CD4-positive, alpha-beta T cell treated with Interleukin-4 for 4 hours (primary cell): ENCODE measurements around the gene HDLBP.

Experiments
- DNase-seq: peaks from one replicate; pipeline ENCODE4 v3.0.0-alpha.2; 2020

Gene HDLBP

DNA sequence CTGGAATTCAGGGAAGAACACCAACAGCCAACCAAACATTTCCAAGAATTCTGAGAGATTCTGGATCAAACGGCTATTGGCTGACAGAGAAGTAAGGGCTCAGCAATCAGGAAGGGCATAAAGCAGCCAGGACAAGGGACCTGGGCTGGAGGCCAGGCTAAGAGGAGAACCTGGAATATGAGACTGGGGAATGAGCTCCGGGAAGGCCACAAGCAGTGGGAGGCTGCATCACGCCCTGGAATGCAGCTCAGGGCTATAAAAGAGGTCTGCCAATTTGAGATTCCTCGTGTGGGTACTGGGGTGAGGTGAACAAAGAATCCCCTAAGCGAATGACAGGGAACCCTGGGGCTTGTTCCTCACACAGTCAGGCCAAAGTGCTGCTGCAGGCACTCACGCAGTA, 66.6 kb downstream of the HDLBP start:
- no peak for DNase-seq

DNA sequence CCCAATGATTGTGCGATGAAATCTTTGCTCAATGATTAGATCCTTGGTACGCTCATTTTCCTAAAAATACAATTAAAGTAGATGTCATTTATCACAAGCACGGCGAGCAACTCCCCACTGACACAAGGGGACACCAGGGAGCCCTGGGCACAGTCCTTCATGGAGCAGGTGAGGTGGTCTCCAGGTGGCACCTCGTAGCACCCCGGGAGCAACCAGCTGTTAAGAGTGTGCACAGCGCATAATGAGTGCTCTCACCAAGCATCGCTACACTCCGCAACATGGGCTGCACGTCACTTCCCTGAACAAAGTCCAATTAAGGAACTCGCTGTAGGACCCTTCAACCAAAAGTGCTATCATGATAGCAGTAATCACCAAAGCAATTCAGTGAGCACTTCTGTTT, 67.2 kb downstream of the HDLBP start:
- DNase-seq: no peak

DNA sequence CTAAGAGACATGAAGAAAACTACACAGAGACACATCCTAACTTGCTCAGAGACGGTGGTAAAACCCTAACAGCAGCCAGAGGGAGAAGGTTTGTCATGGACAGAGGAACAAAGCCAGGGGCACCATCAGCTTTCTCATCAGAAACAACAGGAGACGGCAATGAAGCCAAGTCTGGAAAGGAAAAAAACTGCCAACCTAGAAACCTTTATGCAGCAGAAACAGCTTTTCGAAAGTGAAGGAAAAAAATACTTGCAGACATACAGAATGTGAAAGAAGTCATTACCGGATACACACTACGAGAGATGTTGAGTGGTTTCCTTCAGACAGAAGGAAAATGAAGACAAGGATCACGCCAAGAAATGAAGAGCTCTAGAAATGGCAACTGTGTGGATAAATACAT, 71.1 kb downstream of the HDLBP start:
- no peak for DNase-seq

GRCh38 chr2:241242306-241242705, 73.2 kb downstream of the HDLBP start:
- DNase-seq: no peak

DNA sequence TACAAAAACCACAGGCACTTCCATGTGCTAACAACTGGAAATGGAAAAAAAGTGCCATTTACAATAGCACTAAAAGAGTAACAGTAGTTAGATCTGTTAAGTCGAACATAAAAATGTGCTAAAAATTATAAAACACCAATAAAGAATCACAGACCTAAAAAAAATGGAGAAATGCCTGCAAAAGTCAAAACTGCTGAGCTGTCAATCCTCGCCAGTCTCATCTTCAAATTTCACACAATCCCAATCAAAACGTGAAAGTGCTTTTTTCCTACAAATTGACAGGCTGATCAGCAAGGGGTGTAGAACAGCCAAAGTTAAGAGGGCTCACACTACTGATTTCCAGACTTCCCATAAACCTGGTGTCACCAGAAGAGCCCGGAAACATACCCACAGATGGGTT, 73.8 kb downstream of the HDLBP start:
- DNase-seq: no peak

GRCh38 chr2:241240320-241241004, 75.0 kb downstream of the HDLBP start:
- no peak for DNase-seq

DNA sequence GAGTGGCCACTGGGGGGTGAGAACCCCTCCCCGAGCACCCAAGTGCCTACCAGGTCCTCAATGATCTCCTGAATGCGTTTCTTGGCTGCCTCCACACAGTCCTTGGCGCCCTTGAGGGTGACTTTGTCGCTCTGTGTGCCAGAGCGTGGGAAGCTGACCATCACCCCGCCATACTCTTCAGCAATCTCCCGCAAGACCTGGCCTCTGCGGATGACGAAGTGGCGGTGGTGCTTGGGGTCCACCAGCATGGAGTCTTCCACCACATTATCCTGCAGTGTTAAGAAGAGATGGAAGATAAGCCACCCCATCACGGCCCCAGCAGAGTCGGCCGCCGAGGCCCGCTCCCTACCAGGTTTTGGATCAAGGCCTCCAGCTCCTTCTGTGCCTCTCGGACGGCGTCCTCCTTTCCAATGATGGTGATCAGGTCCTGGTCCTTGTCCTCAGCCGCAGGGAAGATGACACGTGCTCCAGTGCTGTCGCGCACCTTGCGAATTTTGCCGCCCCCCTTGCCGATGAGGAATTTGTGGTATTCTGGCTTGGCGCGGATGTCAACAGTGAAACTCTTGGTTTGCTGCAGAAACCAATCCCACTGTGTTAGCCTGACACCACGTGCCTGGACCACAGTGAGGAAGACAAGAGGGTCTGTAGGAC, 75.8 kb downstream of the HDLBP start:
- DNase-seq: no peak

- no peak for DNase-seq
These were observed 76.7 kb downstream of the HDLBP start for GRCh38 chr2:241238693-241239198.

- no peak for DNase-seq
These were observed 77.5 kb downstream of the HDLBP start for GRCh38 chr2:241237949-241238371.

GRCh38 chr2:241237047-241237446, 78.4 kb downstream of the HDLBP start:
- no peak for DNase-seq

GRCh38 chr2:241235859-241236593, 79.4 kb downstream of the HDLBP start:
- DNase-seq: no peak

GRCh38 chr2:241234962-241235740, 80.3 kb downstream of the HDLBP start:
- DNase-seq: no peak

DNA sequence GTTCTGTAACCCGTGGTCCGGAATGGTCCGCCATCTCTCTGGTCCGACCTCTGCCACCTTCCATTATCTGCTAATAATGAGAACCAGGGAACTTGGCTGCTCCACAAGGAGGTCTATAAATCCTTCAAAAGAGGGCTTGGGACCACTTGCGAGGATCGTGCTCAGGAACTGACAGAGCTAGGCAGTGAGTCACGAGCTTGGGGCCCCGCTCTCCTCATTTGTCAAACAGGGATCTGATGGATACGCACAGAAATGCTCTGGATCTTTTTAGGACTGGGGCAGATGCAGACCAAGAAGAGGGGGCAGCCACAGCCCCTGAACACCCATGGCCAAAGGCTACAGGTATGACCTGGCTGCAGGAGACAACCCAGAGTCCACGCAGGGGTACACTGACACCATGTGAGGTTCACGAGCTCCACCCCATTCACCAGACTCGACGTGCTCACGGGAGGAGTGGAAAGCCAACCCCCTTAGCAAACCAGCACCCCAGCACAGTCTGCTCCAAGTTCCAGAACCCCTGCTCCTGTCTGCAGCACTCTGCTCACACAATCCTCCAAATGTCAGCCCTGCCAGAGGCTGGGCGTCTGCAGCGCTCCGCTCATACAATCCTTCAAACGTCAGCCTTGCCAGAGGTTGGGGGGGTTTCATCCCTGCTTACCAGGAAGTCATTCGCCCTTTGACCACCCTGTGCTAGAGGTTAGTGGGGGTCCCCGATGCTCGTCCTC, 81.2 kb downstream of the HDLBP start:
- no peak for DNase-seq

DNA sequence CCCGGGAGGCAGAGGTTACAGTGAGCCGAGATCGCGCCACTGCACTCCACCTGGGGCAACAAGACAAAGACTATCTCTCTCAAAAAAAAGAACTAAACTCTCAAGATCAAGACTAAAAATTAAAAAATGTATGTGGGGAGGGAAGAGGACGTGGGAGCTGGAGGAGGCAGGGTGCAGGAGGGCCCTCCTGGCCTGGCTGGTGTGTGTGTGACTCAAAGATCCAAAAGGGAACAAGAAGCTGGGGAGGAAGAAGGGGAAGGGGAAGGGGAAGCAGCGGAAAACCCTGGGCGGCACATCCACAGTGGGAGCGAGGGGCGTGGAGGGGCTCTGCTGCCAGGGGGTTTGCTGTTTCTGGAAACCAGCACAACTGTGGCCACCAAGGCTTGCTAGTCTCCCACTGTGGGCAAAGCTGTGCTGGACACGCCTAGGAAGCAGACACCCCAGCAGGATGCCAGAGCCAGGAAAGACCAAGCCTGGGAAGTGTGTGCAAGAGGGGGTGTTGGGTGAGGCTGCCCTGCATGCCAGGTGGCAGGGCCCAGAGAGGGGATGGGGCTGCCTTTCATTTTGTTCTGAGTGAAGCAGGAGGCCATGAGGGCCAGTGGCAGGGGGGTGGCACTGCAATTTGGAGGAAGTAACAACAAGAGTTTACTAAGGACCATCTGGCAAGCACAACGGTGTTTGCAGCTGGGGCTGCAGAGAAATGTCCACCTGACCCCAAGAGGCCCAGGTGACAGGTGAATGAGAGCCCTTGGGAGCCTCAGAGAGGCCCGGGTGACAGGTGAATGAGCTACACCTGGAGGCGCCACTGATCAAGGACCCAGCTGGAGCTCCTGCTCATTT, 82.5 kb downstream of the HDLBP start:
- no peak for DNase-seq

DNA sequence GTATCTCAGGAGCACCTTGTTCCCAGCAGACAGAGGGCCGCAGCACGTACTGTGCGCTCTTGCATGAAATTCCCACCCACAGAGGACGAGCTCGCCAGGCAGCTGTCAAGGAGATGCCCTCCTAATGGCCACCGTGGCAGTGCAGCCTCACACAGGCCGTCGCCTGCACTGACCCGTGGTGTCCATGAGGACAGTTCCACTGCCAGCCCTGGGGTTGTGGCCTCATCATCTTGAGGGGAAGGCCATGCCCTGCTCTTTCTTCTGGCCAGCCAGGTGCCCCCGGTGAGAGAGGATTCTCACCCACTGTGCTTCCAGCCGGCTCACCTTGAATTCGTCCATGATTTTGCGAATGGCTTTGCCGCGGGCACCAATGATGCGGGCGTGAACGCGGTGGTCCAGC, 85.0 kb downstream of the HDLBP start:
- DNase-seq: no peak

GRCh38 chr2:241229563-241230401, 85.7 kb downstream of the HDLBP start:
- DNase-seq: no peak

DNA sequence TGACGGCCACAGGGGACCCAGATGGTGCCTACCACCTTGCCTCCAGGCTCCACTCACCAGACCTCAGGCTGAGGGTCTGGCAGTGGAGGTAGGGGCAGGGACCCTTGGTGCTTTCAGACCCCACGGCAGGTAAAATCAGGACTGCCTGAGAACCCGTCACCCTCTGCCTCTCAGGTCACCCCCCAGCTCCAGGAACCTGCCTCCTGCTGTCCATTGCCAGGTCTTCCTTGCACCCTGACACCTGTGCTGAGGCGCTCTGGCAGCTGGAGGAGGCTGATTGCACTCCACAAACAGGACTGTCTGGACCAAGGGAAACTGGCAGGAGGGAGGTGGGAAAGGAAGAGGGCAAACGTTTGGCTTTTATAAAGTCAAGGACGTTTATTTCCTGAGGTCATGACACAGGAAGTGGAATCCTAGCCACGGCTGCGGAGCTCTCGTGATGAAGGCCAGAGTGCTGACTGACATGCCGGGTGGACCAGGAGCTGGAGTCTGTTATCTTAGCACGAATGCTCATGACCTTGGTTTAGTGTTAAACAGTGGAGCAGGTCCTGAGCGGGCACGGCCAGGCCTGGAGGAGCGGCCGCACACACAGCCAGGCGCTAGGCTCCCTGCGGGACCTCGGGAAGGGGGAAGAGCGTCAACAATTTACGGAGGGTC, 86.5 kb downstream of the HDLBP start:
- DNase-seq: no peak

GRCh38 chr2:241228081-241228859, 87.2 kb downstream of the HDLBP start:
- DNase-seq: no peak

- DNase-seq: no peak
These were observed 87.9 kb downstream of the HDLBP start for GRCh38 chr2:241227594-241227993.
